HEK293T (cell line): Measurements from ENCODE around the gene ACSF3.

Experiments used
- BHLHE40 ChIP-seq: fragments of 450-650 bp; IDR thresholded peaks from 2 replicates; pipeline ENCODE4 v1.6.1; 2016; ENCODE audit warnings: mild to moderate bottlenecking, moderate library complexity, borderline replicate concordance
- CTBP1 ChIP-seq: fragments of 450-650 bp; IDR thresholded peaks from 2 replicates; pipeline ENCODE4 v1.6.1; 2016; ENCODE audit warnings: borderline replicate concordance
- ELF4 ChIP-seq: fragments of 450-650 bp; IDR thresholded peaks from 2 replicates; pipeline ENCODE4 v1.6.1; 2017; ENCODE audit warnings: antibody characterized with exemption
- FOXA1 ChIP-seq: fragments of 450-650 bp; IDR thresholded peaks from 2 replicates; pipeline ENCODE4 v1.6.1; 2016; ENCODE audit warnings: mild to moderate bottlenecking
- FOXK2 ChIP-seq: fragments of 450-650 bp; IDR thresholded peaks from 2 replicates; pipeline ENCODE4 v1.6.1; 2016; ENCODE audit warnings: mild to moderate bottlenecking
- FOXM1 ChIP-seq: fragments of 450-650 bp; IDR thresholded peaks from 2 replicates; pipeline ENCODE4 v1.6.1; 2017; ENCODE audit warnings: mild to moderate bottlenecking, borderline replicate concordance
- HDGF ChIP-seq: fragments of 450-650 bp; IDR thresholded peaks from 2 replicates; pipeline ENCODE4 v1.6.1; 2017; ENCODE audit warnings: antibody characterized with exemption, borderline replicate concordance
- LEF1 ChIP-seq: fragments of 450-650 bp; IDR thresholded peaks from 2 replicates; pipeline ENCODE4 v1.6.1; 2017; ENCODE audit warnings: mild to moderate bottlenecking, borderline replicate concordance
- NFRKB ChIP-seq: fragments of 450-650 bp; IDR thresholded peaks from 2 replicates; pipeline ENCODE4 v1.6.1; 2016; ENCODE audit warnings: mild to moderate bottlenecking, moderate library complexity
- PKNOX1 ChIP-seq: fragments of 450-650 bp; IDR thresholded peaks from 2 replicates; pipeline ENCODE4 v1.6.1; 2016
- SP1 ChIP-seq: fragments of 450-650 bp; IDR thresholded peaks from 2 replicates; pipeline ENCODE4 v1.6.1; 2017
- SUZ12 ChIP-seq: fragments of 450-650 bp; IDR thresholded peaks from 2 replicates; pipeline ENCODE4 v1.6.1; 2016; ENCODE audit warnings: mild to moderate bottlenecking
- TARDBP ChIP-seq: fragments of 450-650 bp; IDR thresholded peaks from 2 replicates; pipeline ENCODE4 v1.6.1; 2016
- ZNF384 ChIP-seq: fragments of 450-650 bp; IDR thresholded peaks from 2 replicates; pipeline ENCODE4 v1.6.1; 2016

DNA sequence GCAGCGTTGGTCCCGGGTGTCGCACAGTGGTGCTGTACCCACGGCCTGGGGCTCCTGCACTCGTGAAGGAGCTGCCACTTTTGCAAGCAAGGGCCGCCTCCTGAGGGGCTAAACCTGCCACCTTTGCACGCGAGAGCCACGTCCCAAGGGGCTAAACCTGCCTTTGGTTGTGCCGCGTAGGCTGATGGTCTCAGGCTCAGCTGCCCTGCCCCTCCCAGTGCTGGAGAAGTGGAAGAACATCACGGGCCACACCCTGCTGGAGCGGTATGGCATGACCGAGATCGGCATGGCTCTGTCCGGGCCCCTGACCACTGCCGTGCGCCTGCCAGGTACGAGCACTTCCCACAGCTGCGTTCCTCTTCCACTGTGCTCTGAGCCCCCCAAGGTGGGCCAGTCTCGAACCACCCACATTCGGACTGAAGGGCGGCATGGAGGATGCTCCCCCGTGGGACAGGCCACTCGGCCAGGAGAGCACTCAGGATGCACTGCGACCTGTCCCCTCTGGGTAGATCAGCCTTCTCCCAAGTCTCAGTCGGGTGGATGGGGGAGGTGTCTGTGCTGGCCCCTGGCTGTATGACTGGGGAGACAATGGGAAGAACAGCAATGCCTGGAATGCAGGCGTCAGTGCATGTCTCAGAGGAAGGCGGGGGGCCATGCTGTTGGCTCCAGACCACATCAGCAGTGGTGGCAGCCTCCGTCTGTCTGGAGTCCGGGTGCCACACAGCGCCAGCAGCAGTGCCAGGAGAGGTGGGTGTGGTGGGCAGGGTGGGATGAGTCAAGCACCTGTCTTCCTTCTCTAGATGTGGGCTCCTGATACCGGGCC lies 20.7 kb downstream of the ACSF3 start:
- no peak for TF ChIP-seq NFRKB
- TF ChIP-seq FOXA1, result no peak
- no peak for TF ChIP-seq SUZ12
- TF ChIP-seq CTBP1, result no peak
- TF ChIP-seq SP1, result no peak
- TF ChIP-seq ELF4, result no peak
- no peak for TF ChIP-seq BHLHE40
- TF ChIP-seq FOXK2, result no peak
- no peak for TF ChIP-seq FOXM1
- no peak for TF ChIP-seq TARDBP
- no peak for TF ChIP-seq HDGF
- no peak for TF ChIP-seq ZNF384
- no peak for TF ChIP-seq LEF1
- no peak for TF ChIP-seq PKNOX1
